ENCODE data around the gene ERAS. TPM values are rescaled to one million over a fixed set of nuclear protein-coding genes. Genes with fewer than 3 reads are reported as not detected.
"Not testable (repeated sequence)": the region's sequence is repeated elsewhere in the genome, so short reads cannot be mapped to it uniquely, and the experiment has no call there.

The ERAS gene
- total RNA-seq, 1 donor from 2014 or later, result not detected

DNA sequence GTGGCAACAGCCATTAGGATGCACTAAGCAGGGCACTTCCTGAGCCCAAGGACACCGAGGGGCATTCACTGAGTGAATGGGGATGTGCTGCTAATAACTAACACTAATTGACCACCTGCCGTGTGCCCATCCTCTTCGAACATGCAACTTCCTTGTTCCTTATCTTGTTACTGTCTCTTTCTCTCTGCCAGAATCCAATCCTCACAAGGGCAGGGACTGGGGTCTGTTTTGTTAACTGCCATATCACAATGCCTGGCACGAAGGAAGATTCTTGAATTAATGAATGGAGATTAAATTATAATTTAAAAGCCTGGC, 1.3 kb downstream of the ERAS start:
- ATAC-seq, result no peak
- intact Hi-C loops (cut with micrococcal nuclease), result no loop called here
- DNase-seq, result no peak

GRCh38 chrX:48829016-48829735, 2.9 kb downstream of the ERAS start:
- intact Hi-C loops (cut with micrococcal nuclease), result no loop called here
- ATAC-seq (no peak), DNase-seq (no peak)

- DNase-seq (no peak), ATAC-seq (no peak)
- intact Hi-C loops (cut with micrococcal nuclease), result no loop called here
Measured at GRCh38 chrX:48831136-48831908, 5.0 kb downstream of the ERAS start.

- intact Hi-C loops (cut with micrococcal nuclease), result no loop called here
- ATAC-seq (no peak), DNase-seq (no peak)
Measured at GRCh38 chrX:48831909-48832291, 5.6 kb downstream of the ERAS start.

GRCh38 chrX:48833542-48834138, 7.3 kb downstream of the ERAS start:
- DNase-seq (no peak), ATAC-seq (no peak)
- intact Hi-C loops (cut with micrococcal nuclease), result no loop called here

- DNase-seq (no peak), ATAC-seq (no peak)
- intact Hi-C loops (cut with micrococcal nuclease), result no loop called here
Measured at GRCh38 chrX:48834383-48834709, 8.0 kb downstream of the ERAS start.

- intact Hi-C loops (cut with micrococcal nuclease), result no loop called here
- DNase-seq, result no peak
Measured at GRCh38 chrX:48835524-48836329, 9.4 kb downstream of the ERAS start, which contains the start of gene PCSK1N. TSS of gene PCSK1N (minus strand) at chrX:48835610. CDS start at chrX:48835532, 78 bp downstream.

GRCh38 chrX:48839686-48840085, 13.4 kb downstream of the ERAS start:
- no peak for ATAC-seq
- intact Hi-C loops (cut with micrococcal nuclease), result no loop called here

More at GRCh38 chrX:48835524-48836329, 9.4 kb downstream of the ERAS start, which contains the start of gene PCSK1N:
- no peak for ATAC-seq

DNA sequence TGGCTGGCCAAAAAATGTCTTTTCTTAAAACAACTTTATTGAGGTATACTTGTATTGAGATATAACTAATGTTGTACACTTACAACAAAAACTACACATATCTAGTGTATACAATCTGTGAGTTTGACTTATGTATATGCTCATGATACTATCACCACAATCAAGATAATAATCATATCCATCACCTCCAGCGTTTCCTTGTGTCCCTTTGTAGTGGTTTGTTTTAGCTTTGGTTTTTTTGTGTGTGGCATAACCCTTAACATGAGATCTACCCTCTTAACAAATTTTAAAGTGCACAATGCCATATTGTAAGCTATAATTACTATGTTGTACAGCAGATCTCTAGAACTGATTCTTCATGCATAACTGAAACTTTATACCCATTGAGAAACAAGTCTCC, 22.5 kb downstream of the ERAS start:
- ATAC-seq (no peak), DNase-seq (no peak)
- intact Hi-C loops (cut with micrococcal nuclease), result no loop called here

More at GRCh38 chrX:48839686-48840085, 13.4 kb downstream of the ERAS start:
- DNase-seq, result no peak

GRCh38 chrX:48852857-48853256, 26.5 kb downstream of the ERAS start:
- no peak for ATAC-seq
- DNase-seq, result no peak
- intact Hi-C loops (cut with micrococcal nuclease), result no loop called here

GRCh38 chrX:48853494-48853893, 27.2 kb downstream of the ERAS start:
- DNase-seq; intact Hi-C loops (cut with micrococcal nuclease); ATAC-seq: not testable (repeated sequence)

DNA sequence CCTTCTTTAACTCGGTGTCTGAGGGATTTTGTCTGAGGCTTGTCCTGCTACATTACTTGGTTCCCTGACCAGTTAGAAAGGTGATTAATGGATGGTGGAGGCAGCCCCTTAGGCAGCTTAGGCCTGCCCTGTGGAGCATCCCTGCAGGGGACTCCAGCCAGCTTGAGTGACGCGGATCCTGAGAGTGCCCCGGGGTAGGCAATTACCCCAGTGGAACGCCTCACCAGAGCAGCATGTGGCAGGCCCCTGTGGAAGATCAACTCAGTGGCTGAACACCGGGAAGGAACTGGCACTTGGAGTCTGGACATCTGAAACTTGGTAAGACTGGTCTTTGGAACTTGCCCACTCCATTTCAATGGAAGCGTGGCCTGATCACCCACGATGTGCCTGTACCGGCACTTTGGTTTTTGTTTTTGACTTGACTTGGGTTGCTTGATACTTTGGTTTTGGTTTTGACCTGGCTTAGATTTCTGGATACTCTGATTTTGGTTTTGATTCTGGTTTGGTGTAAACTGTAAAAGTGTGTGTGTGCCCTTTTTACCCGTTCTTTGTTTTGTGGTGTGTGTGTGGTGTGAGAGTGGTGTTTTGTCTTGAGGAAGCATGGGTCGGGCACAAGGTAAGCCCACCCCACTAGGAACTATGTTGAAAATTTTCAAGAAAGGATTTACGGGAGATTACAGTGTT, 27.9 kb downstream of the ERAS start:
- DNase-seq; intact Hi-C loops (cut with micrococcal nuclease); ATAC-seq: not testable (repeated sequence)

- ATAC-seq, result no peak
- DNase-seq, result no peak
- intact Hi-C loops (cut with micrococcal nuclease), result no loop called here
Measured at GRCh38 chrX:48854898-48855297, 28.6 kb downstream of the ERAS start.

DNA sequence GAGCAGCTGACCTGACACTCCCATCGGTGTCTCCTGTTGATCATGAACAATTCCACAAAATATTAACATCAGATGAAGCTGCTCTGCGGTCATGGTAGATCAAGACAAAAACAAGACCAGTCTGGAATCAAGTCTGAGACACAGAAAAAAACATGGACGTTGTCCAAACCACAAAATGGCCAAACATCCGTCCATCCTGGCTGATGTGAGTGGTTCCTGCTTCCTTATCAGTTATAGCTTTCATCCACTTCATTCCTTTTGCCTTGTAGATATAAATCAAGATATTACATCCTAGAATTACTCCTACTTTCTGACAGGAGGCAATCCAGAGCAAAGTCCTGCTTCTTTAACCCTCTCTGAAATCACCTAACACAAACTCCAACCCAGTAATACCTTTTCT, 37.9 kb downstream of the ERAS start:
- no peak for DNase-seq
- no peak for ATAC-seq
- intact Hi-C loops (cut with micrococcal nuclease), result no loop called here

GRCh38 chrX:48872017-48872416, 45.7 kb downstream of the ERAS start:
- DNase-seq; intact Hi-C loops (cut with micrococcal nuclease); ATAC-seq: not testable (repeated sequence)

DNA sequence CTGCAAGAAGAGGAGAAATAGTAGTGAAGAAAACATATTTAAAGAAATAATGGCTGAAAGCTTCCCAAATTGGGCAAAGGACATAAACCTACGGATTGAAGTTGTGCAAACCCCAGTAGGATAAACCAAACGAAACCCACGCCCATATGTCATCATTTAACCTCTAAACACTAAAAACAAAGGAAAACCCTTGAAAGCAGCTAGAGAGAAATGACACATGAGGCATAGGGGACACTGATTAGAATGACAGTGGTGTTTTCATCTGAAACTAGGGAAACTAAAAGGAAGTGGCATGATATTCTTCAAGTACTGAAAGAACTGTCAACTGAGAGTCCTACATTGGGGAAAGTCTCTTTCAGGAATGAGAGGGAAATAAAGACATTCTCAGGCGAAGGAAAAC, 50.6 kb downstream of the ERAS start:
- ATAC-seq; intact Hi-C loops (cut with micrococcal nuclease); DNase-seq: not testable (repeated sequence)

Measured in left ventricle myocardium superior (tissue), 1 donor.